NT2/D1 (cell line): ENCODE data around the gene DNMT3A.

Source experiments
- DNase-seq: peaks from one replicate; pipeline ENCODE4 v3.0.0-alpha.2; 2011; ENCODE audit warnings: low read depth, low spot score
- H3K27me3 ChIP-seq: 2 replicates; pipeline ENCODE4 v1.6.0; 2011; ENCODE audit warnings: mild to moderate bottlenecking; ENCODE audit not compliant: insufficient read length, insufficient read depth
- H3K36me3 ChIP-seq: 2 replicates; pipeline ENCODE4 v1.6.1; 2011; ENCODE audit warnings: mild to moderate bottlenecking, low read length, mixed read lengths; ENCODE audit not compliant: insufficient read depth, insufficient read length
- H3K4me1 ChIP-seq: 2 replicates; pipeline ENCODE4 v1.5.1; 2011; ENCODE audit not compliant: insufficient read depth, insufficient read length
- H3K4me3 ChIP-seq: 2 replicates; pipeline ENCODE4 v1.5.1; 2011; ENCODE audit warnings: low read depth; ENCODE audit not compliant: insufficient read length
- H3K9ac ChIP-seq: 2 replicates; pipeline ENCODE4 v1.6.0; 2011; ENCODE audit warnings: low read depth; ENCODE audit not compliant: insufficient read length
- H3K9me3 ChIP-seq: 2 replicates; pipeline ENCODE4 v1.5.1; 2011; ENCODE audit warnings: mild to moderate bottlenecking, low read length; ENCODE audit not compliant: insufficient read depth
- SUZ12 ChIP-seq: IDR thresholded peaks from 2 replicates; pipeline ENCODE4 v1.6.1; 2011; ENCODE audit not compliant: insufficient read length, insufficient read depth; ENCODE audit errors: extremely low read depth
- YY1 ChIP-seq: IDR thresholded peaks from 2 replicates; pipeline ENCODE4 v1.6.1; 2011; ENCODE audit not compliant: insufficient read length, insufficient read depth
- ZNF274 ChIP-seq: IDR thresholded peaks from 2 replicates; pipeline ENCODE4 v1.6.1; 2011; ENCODE audit warnings: mild to moderate bottlenecking, low read depth, low read length

Gene DNMT3A

GRCh38 chr2:25376750-25377621 lies 35.3 kb upstream of the DNMT3A start:
- peak; percentile 90 for DNase-seq
- peaks cover 7% of the 10 kb centered on the region for H3K4me1 ChIP-seq
- H3K4me3 ChIP-seq = no peak overlapping the region
- H3K36me3 ChIP-seq = no peaks in the 10 kb centered on the region
- H3K9me3 ChIP-seq = no peaks in the 10 kb centered on the region
- H3K9ac ChIP-seq = peak overlapping the region; percentile 63
- TF ChIP-seq SUZ12 = no peak
- TF ChIP-seq ZNF274 = no peak
- no peak for TF ChIP-seq YY1
- peaks cover 3% of the 10 kb centered on the region for H3K27me3 ChIP-seq

DNA sequence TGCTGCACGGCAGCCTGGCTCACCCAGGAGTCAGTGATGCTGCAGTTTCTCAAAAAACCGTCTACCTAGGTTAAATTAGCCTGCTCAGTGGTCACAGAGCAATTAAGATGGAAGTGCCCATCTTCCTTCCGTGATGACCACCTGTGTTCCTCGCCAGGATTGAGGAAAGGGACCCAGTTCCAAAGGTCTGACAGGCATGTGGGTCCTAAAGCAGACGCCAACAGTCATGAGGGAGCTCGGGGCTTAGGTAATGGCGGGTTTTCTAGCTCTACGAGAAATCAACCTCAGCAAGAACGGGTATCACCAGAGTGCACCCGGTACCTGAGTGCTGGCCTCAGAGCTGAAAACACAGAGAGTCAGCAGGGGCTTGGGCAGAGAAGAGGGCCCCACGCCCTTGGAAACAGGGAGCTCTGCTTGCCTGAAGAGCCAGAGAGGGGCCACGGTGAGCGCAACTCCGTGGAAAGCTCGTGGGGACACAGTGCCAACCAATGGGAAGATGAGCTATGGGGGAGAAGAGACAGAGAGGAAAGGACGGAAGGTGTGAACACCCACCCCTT lies 34.3 kb upstream of the DNMT3A start:
- Histone ChIP-seq H3K4me3 (no peak overlapping the region), H3K36me3 (no peaks in the 10 kb centered on the region), H3K9ac (no peak overlapping the region)

DNA sequence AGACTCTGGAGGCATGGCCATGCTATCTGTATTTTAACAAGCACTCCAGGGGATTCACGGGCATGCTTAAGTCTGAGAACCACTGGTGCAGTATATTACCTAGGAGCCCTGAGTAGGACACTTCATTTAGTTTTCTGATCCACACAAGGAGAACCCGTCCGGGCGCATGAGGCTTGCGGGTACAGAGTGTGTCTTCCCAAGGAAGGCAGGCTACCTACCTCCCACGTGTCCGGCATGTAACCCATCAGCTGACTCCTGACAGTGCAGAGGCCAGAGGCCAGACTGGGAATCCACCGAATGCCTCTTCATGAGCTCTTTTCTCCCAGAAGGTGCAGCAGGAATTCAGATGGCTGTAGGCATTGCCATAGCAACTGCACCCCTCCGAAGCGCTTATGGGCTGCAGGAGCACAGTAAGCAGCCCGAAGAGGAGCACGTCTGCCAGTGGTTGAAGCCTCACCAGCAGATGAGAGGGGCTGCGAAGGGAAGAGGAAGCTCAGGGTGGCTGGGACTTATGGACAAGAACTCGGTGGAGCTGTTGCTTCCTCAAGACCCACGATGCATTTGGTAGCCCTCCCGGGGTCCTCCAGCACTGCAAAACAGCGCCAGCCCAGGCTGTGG lies 33.8 kb upstream of the DNMT3A start:
- Histone ChIP-seq H3K27me3 (peaks cover 3% of the 10 kb centered on the region), H3K9ac (no peak overlapping the region), H3K4me1 (peaks cover 7% of the 10 kb centered on the region), H3K4me3 (no peak overlapping the region), H3K36me3 (no peaks in the 10 kb centered on the region), H3K9me3 (no peaks in the 10 kb centered on the region)
- no peak for DNase-seq
- no peak for TF ChIP-seq ZNF274
- no peak for TF ChIP-seq SUZ12
- no peak for TF ChIP-seq YY1

More for the DNA sequence above, 34.3 kb upstream of the DNMT3A start:
- Histone ChIP-seq H3K27me3 (peaks cover 3% of the 10 kb centered on the region), H3K9me3 (no peaks in the 10 kb centered on the region), H3K4me1 (peaks cover 7% of the 10 kb centered on the region)
- no peak for DNase-seq
- TF ChIP-seq SUZ12 = no peak
- no peak for TF ChIP-seq YY1
- no peak for TF ChIP-seq ZNF274

DNA sequence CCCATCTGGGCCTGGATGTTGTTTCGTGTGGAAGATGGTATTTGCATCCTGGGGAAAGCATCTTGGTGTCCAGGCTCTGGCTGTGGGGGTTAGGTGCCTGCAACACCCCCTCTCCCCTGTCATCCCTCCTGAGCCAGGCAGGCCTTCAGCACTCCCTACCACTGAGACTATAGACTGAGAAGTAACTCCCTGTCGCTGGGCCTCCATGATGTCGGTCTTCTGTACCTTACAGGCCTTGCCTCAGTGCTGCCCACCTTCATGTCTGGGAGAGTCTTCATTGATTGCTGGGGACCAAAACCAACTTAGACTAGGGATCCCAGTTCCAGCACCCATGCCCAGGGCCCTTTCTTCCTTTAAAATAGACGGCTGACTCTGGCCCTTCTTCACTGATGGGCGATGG lies 33.1 kb upstream of the DNMT3A start:
- Histone ChIP-seq H3K36me3 (no peaks in the 10 kb centered on the region), H3K9me3 (no peaks in the 10 kb centered on the region), H3K4me1 (peaks cover 7% of the 10 kb centered on the region), H3K4me3 (no peak overlapping the region), H3K9ac (no peak overlapping the region), H3K27me3 (peaks cover 3% of the 10 kb centered on the region)
- TF ChIP-seq SUZ12 = no peak
- no peak for TF ChIP-seq ZNF274
- TF ChIP-seq YY1 = no peak
- DNase-seq = no peak

DNA sequence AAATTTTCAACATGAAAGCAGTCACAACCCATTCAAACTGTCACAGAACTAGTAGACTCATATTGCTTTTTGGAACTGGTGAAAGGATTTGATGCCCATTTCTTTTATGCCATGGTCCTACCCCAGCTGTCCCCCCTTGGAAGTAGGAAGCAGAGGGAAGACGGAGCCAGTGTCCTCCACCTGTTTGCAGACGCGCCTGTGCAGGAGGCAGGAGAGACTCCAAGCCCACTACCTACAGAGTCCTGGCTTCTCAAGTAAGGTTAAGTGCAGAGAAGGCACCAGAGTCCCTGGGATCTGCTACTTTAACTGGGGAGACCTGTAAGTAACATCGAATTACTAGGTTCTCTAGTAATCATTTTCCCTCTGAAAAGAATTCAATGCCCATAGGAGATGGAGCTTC lies 32.7 kb upstream of the DNMT3A start:
- TF ChIP-seq SUZ12 = no peak
- TF ChIP-seq YY1 = no peak
- TF ChIP-seq ZNF274 = no peak
- Histone ChIP-seq H3K4me1 (peaks cover 7% of the 10 kb centered on the region), H3K9me3 (no peaks in the 10 kb centered on the region), H3K4me3 (no peak overlapping the region), H3K27me3 (peaks cover 3% of the 10 kb centered on the region), H3K9ac (no peak overlapping the region), H3K36me3 (no peaks in the 10 kb centered on the region)
- DNase-seq = no peak

DNA sequence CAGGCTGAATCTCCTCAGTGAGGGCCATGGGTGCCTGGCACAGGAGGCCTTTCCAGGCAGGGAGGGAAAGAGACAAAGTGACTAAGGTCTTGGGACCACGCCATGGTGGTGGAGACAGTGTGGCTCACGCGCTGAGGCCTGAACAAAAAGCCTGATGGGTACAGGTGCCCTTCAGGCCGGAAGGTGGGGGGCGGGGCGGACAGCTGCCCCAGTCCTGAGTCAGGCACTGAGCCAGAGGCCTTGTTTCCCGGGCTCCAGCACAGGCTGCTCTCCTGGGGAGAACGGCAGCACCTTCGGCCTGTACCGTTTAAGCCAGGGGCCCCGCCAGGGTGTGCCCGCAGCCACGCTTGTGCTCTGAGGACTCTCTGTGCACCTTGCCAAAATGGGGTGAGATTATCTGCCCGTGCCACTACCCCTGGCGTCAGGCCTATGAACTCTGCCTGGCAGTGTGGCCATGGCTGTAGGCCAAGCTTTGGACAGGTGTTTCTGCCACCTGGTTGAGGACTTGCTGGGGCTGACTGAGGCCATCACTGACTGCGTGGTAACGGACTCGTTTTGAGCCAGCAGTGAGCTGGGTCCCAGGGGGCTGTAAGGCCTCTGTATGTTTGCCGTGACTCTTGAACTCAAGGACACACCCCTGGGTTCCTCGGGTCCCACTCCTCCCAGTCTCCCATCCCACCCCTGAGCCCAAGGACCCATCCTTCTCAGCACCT lies 31.7 kb upstream of the DNMT3A start:
- Histone ChIP-seq H3K27me3 (peaks cover 3% of the 10 kb centered on the region), H3K9ac (no peak overlapping the region), H3K9me3 (no peaks in the 10 kb centered on the region), H3K4me3 (no peak overlapping the region), H3K36me3 (no peaks in the 10 kb centered on the region), H3K4me1 (peaks cover 7% of the 10 kb centered on the region)
- TF ChIP-seq ZNF274 (no peak), SUZ12 (no peak), YY1 (no peak)
- DNase-seq = no peak
